HEK293 (cell line): ENCODE data around the gene CLASRP.

Experiments
- BCL11A ChIP-seq: fragments of 450-650 bp; formaldehyde crosslinking; IDR thresholded peaks from 2 replicates; pipeline ENCODE4 v1.5.1; 2016; ENCODE audit warnings: low read depth, missing biosample characterization, missing genetic modification characterization
- CTCF ChIP-seq: fragments of 450-650 bp; formaldehyde crosslinking; IDR thresholded peaks from 2 replicates; pipeline ENCODE4 v1.5.1; 2016; ENCODE audit warnings: missing biosample characterization, missing genetic modification characterization
- GFI1B ChIP-seq: fragments of 450-650 bp; formaldehyde crosslinking; IDR thresholded peaks from 2 replicates; pipeline ENCODE4 v1.5.1; 2016; ENCODE audit warnings: missing biosample characterization, missing genetic modification characterization
- GLI2 ChIP-seq: fragments of 450-650 bp; formaldehyde crosslinking; IDR thresholded peaks from 2 replicates; pipeline ENCODE4; 2017; ENCODE audit warnings: missing biosample characterization, missing genetic modification characterization, low read depth, borderline replicate concordance
- GLI4 ChIP-seq: fragments of 450-650 bp; formaldehyde crosslinking; IDR thresholded peaks from 2 replicates; pipeline ENCODE4 v1.5.1; 2016; ENCODE audit warnings: missing biosample characterization, missing genetic modification characterization
- SP2 ChIP-seq: fragments of 450-650 bp; formaldehyde crosslinking; IDR thresholded peaks from 2 replicates; pipeline ENCODE4 v1.5.1; 2016; ENCODE audit warnings: missing biosample characterization, missing genetic modification characterization
- ZBTB44 ChIP-seq: fragments of 450-650 bp; IDR thresholded peaks from 2 replicates; pipeline ENCODE4 v1.5.1; 2018; ENCODE audit warnings: missing biosample characterization, mild to moderate bottlenecking, missing genetic modification characterization
- ZBTB48 ChIP-seq: fragments of 450-650 bp; formaldehyde crosslinking; IDR thresholded peaks from 2 replicates; pipeline ENCODE4 v1.5.1; 2016; ENCODE audit warnings: missing biosample characterization, missing genetic modification characterization
- ZEB2 ChIP-seq: fragments of 450-650 bp; formaldehyde crosslinking; IDR thresholded peaks from 2 replicates; pipeline ENCODE4 v1.5.1; 2016; ENCODE audit warnings: missing biosample characterization, missing genetic modification characterization
- ZFP69B ChIP-seq: fragments of 450-650 bp; formaldehyde crosslinking; IDR thresholded peaks from 2 replicates; pipeline ENCODE4 v1.5.1; 2016; ENCODE audit warnings: missing biosample characterization, missing genetic modification characterization
- ZNF121 ChIP-seq: fragments of 450-650 bp; formaldehyde crosslinking; IDR thresholded peaks from 2 replicates; pipeline ENCODE4 v1.5.1; 2016; ENCODE audit warnings: missing biosample characterization, missing genetic modification characterization
- ZNF133 ChIP-seq: fragments of 450-650 bp; formaldehyde crosslinking; IDR thresholded peaks from 2 replicates; pipeline ENCODE4 v1.5.1; 2016; ENCODE audit warnings: missing biosample characterization, missing genetic modification characterization
- ZNF16 ChIP-seq: fragments of 450-650 bp; formaldehyde crosslinking; IDR thresholded peaks from 2 replicates; pipeline ENCODE4 v1.5.1; 2016; ENCODE audit warnings: low read depth, missing biosample characterization, missing genetic modification characterization
- ZNF221 ChIP-seq: fragments of 450-650 bp; formaldehyde crosslinking; IDR thresholded peaks from 2 replicates; pipeline ENCODE4 v1.5.1; 2017; ENCODE audit warnings: missing biosample characterization, missing genetic modification characterization, borderline replicate concordance
- ZNF24 ChIP-seq: fragments of 450-650 bp; formaldehyde crosslinking; IDR thresholded peaks from 2 replicates; pipeline ENCODE4 v1.5.1; 2016; ENCODE audit warnings: missing biosample characterization, missing genetic modification characterization
- ZNF280C ChIP-seq: fragments of 450-650 bp; formaldehyde crosslinking; IDR thresholded peaks from 2 replicates; pipeline ENCODE4 v1.5.1; 2016; ENCODE audit warnings: missing biosample characterization, missing genetic modification characterization
- ZNF302 ChIP-seq: fragments of 450-650 bp; formaldehyde crosslinking; IDR thresholded peaks from 2 replicates; pipeline ENCODE4 v1.5.1; 2016; ENCODE audit warnings: missing biosample characterization, missing genetic modification characterization, low read depth
- ZNF324 ChIP-seq: fragments of 450-650 bp; formaldehyde crosslinking; IDR thresholded peaks from 2 replicates; pipeline ENCODE4 v1.5.1; 2016; ENCODE audit warnings: missing biosample characterization, missing genetic modification characterization
- ZNF37A ChIP-seq: fragments of 450-650 bp; IDR thresholded peaks from 2 replicates; pipeline ENCODE4 v1.5.1; 2018; ENCODE audit warnings: missing biosample characterization, missing genetic modification characterization
- ZNF404 ChIP-seq: fragments of 450-650 bp; formaldehyde crosslinking; IDR thresholded peaks from 2 replicates; pipeline ENCODE4 v1.5.1; 2017; ENCODE audit warnings: missing biosample characterization, missing genetic modification characterization
- ZNF529 ChIP-seq: fragments of 450-650 bp; formaldehyde crosslinking; IDR thresholded peaks from 2 replicates; pipeline ENCODE4 v1.5.1; 2017; ENCODE audit warnings: missing genetic modification characterization, missing biosample characterization; ENCODE audit not compliant: insufficient replicate concordance
- ZNF561 ChIP-seq: fragments of 450-650 bp; IDR thresholded peaks from 2 replicates; pipeline ENCODE4 v1.5.1; 2018; ENCODE audit warnings: missing biosample characterization, missing genetic modification characterization, borderline replicate concordance
- ZNF600 ChIP-seq: fragments of 450-650 bp; formaldehyde crosslinking; IDR thresholded peaks from 2 replicates; pipeline ENCODE4 v1.5.1; 2016; ENCODE audit warnings: missing biosample characterization, missing genetic modification characterization
- ZNF624 ChIP-seq: fragments of 450-650 bp; formaldehyde crosslinking; IDR thresholded peaks from 2 replicates; pipeline ENCODE4 v1.5.1; 2017; ENCODE audit warnings: missing biosample characterization, missing genetic modification characterization
- ZNF639 ChIP-seq: fragments of 450-650 bp; formaldehyde crosslinking; IDR thresholded peaks from 2 replicates; pipeline ENCODE4 v1.5.1; 2016; ENCODE audit warnings: missing biosample characterization, missing genetic modification characterization
- ZNF645 ChIP-seq: fragments of 450-650 bp; formaldehyde crosslinking; IDR thresholded peaks from 2 replicates; pipeline ENCODE4; 2016; ENCODE audit warnings: missing biosample characterization, missing genetic modification characterization
- ZNF658 ChIP-seq: fragments of 450-650 bp; formaldehyde crosslinking; IDR thresholded peaks from 2 replicates; pipeline ENCODE4; 2016; ENCODE audit warnings: missing biosample characterization, missing genetic modification characterization
- ZNF660 ChIP-seq: fragments of 450-650 bp; IDR thresholded peaks from 2 replicates; pipeline ENCODE4 v1.5.1; 2018; ENCODE audit warnings: missing biosample characterization, mild to moderate bottlenecking, missing genetic modification characterization
- ZNF677 ChIP-seq: fragments of 450-650 bp; IDR thresholded peaks from 2 replicates; pipeline ENCODE4 v1.5.0; 2018; ENCODE audit warnings: missing biosample characterization, mild to moderate bottlenecking, missing genetic modification characterization, moderate library complexity
- ZNF791 ChIP-seq: fragments of 450-650 bp; formaldehyde crosslinking; IDR thresholded peaks from 2 replicates; pipeline ENCODE4 v1.5.1; 2016; ENCODE audit warnings: missing biosample characterization, missing genetic modification characterization
- TF ChIP-seq, protein P1 (sequence below): fragments of 450-650 bp; formaldehyde crosslinking; IDR thresholded peaks from 2 replicates; pipeline ENCODE4 v1.5.1; 2016; ENCODE audit warnings: missing biosample characterization, missing genetic modification characterization

The CLASRP gene

GRCh38 chr19:45079063-45079910 lies 40.4 kb downstream of the CLASRP start, which contains the start of gene GEMIN7 (continued):
- TF ChIP-seq ZNF639 (tag by site-specific recombination) (0 out of 2 replicates have a peak, but pooled peaks have one; percentile 10), ZFP69B (tag by site-specific recombination) (peak; percentile 59), ZNF791 (tag by site-specific recombination) (no peak), ZNF624 (tag by site-specific recombination) (no peak), ZNF677 (tag by site-specific recombination) (peak; percentile 76), ZNF660 (tag by site-specific recombination) (peak; percentile 99), ZNF280C (tag by site-specific recombination) (no peak), ZNF561 (tag by site-specific recombination) (peak; percentile 96), ZNF324 (tag by site-specific recombination) (no peak), ZNF658 (tag by site-specific recombination) (no peak), ZNF600 (no peak; the same call in none of the 2 replicates), ZBTB48 (tag by site-specific recombination) (no peak; the same call in 1 of the 2 replicates), ZNF16 (tag by site-specific recombination) (no peak), BCL11A (tag by site-specific recombination) (no peak), ZBTB44 (tag by site-specific recombination) (peak; percentile 88), ZNF302 (no peak), CTCF (tag by site-specific recombination) (peak; percentile 35; the same call in 1 of the 2 replicates), ZNF37A (tag by site-specific recombination) (0 out of 2 replicates have a peak, but pooled peaks have one; percentile 44), ZNF645 (tag by site-specific recombination) (no peak), SP2 (peak; percentile 27; the same call in 1 of the 2 replicates), GFI1B (tag by site-specific recombination) (no peak), ZNF221 (no peak), GLI2 (tag by site-specific recombination) (no peak), ZNF121 (tag by site-specific recombination) (0 out of 2 replicates have a peak, but pooled peaks have one; percentile 41), ZNF133 (no peak), ZNF24 (tag by site-specific recombination) (no peak), ZEB2 (tag by site-specific recombination) (peak; percentile 33; the same call in 1 of the 2 replicates), ZNF529 (tag by site-specific recombination) (no peak), ZNF404 (no peak), GLI4 (tag by site-specific recombination) (0 out of 2 replicates have a peak, but pooled peaks have one; percentile 42)
- TF ChIP-seq, protein P1, sequence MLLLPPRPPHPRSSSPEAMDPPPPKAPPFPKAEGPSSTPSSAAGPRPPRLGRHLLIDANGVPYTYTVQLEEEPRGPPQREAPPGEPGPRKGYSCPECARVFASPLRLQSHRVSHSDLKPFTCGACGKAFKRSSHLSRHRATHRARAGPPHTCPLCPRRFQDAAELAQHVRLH, result 0 out of 2 replicates have a peak, but pooled peaks have one; percentile 50
